IMR-90 (cell line): ENCODE data around the gene SAP30BP. TPM values are rescaled to one million over a fixed set of nuclear protein-coding genes. Genes with fewer than 3 reads are reported as not detected.

Source experiments
- ATAC-seq: fragments of 200-7000 bp; cut with Tn5 transposase; 2 replicates; pipeline ENCODE4 v1.9.1; 2020; ENCODE audit warnings: low read depth, mild to moderate bottlenecking, moderate library complexity
- BruUV-seq: library from RNA; stranded (reverse); fragments of 400-500 nt; replicated peaks from 2 replicates; lab custom pipeline; 2021; lab: Mats Ljungman, UMichigan
- CTCF ChIA-PET: fragments of 300-600 bp; formaldehyde crosslinking; extraction: SDS; loops from one replicate; lab custom pipeline; 2021; ENCODE audit warnings: antibody characterized with exemption; lab: Yijun Ruan, JAX
- POLR2A ChIA-PET: fragments of 300-600 bp; sonication (Branson Sonifier 250); formaldehyde crosslinking; loops from one replicate; lab custom pipeline; 2022; ENCODE audit warnings: antibody characterized with exemption; ENCODE audit not compliant: unreplicated experiment; lab: Charles Lee
- DNase-seq: peaks from one replicate; pipeline ENCODE4 v3.0.0; 2013
- H2AFZ ChIP-seq: replicated peaks from 2 replicates; pipeline ENCODE3; 2013; ENCODE audit warnings: low read length, mild to moderate bottlenecking; ENCODE audit not compliant: poor library complexity
- H2AK5ac ChIP-seq: 2 replicates; pipeline ENCODE4 v1.6.1; 2013; ENCODE audit warnings: low read depth, low read length, inconsistent platforms
- H2AK9ac ChIP-seq: replicated peaks from 2 replicates; pipeline ENCODE3; 2013; ENCODE audit warnings: mild to moderate bottlenecking, low read depth, low read length, moderate library complexity; ENCODE audit not compliant: poor library complexity
- H2BK120ac ChIP-seq: 2 replicates; pipeline ENCODE4 v1.6.1; 2013; ENCODE audit warnings: low read depth, low read length, inconsistent platforms
- H2BK15ac ChIP-seq: 3 replicates; pipeline ENCODE4 v1.6.1; 2013; ENCODE audit warnings: low read depth, low read length, inconsistent platforms
- H2BK20ac ChIP-seq: 2 replicates; pipeline ENCODE4 v1.6.1; 2013; ENCODE audit warnings: low read depth, mild to moderate bottlenecking, inconsistent platforms, low read length, moderate library complexity
- H2BK5ac ChIP-seq: 2 replicates; pipeline ENCODE4 v1.6.1; 2013; ENCODE audit warnings: mild to moderate bottlenecking, low read depth, low read length, inconsistent platforms; ENCODE audit not compliant: poor library complexity, severe bottlenecking
- H3K14ac ChIP-seq: replicated peaks from 2 replicates; pipeline ENCODE4 v1.6.1; 2013; ENCODE audit warnings: low read depth, low read length, inconsistent platforms
- H3K18ac ChIP-seq: 2 replicates; pipeline ENCODE4 v1.6.1; 2013; ENCODE audit warnings: low read depth, low read length, control low read depth
- H3K23ac ChIP-seq: 2 replicates; pipeline ENCODE4 v1.6.1; 2013; ENCODE audit warnings: low read depth, low read length, inconsistent platforms
- H3K27ac ChIP-seq: 2 replicates; pipeline ENCODE4 v1.5.1; 2013; ENCODE audit warnings: mild to moderate bottlenecking, control low read depth, low read length; ENCODE audit not compliant: insufficient read depth
- H3K27me3 ChIP-seq: 2 replicates; pipeline ENCODE4 v1.6.1; 2013; ENCODE audit warnings: low read length; ENCODE audit not compliant: control insufficient read depth, insufficient read depth
- H3K36me3 ChIP-seq: 2 replicates; pipeline ENCODE4 v1.6.1; 2013; ENCODE audit warnings: low read length, mixed read lengths; ENCODE audit not compliant: control insufficient read depth, insufficient read depth
- H3K4ac ChIP-seq: 2 replicates; pipeline ENCODE4 v1.6.1; 2013; ENCODE audit warnings: low read depth, low read length, inconsistent platforms
- H3K4me1 ChIP-seq: 2 replicates; pipeline ENCODE4 v1.6.1; 2013; ENCODE audit warnings: low read length, mixed read lengths; ENCODE audit not compliant: control insufficient read depth, insufficient read depth
- H3K4me2 ChIP-seq: 2 replicates; pipeline ENCODE4 v1.6.1; 2013; ENCODE audit warnings: low read depth, mild to moderate bottlenecking, control low read depth, low read length, moderate library complexity
- H3K4me3 ChIP-seq: 2 replicates; pipeline ENCODE4 v1.5.1; 2013; ENCODE audit warnings: low read depth, mild to moderate bottlenecking, control low read depth, low read length, moderate library complexity; ENCODE audit not compliant: insufficient read depth
- H3K56ac ChIP-seq: 2 replicates; pipeline ENCODE4 v1.6.1; 2013; ENCODE audit warnings: low read length, inconsistent platforms; ENCODE audit not compliant: insufficient read depth; ENCODE audit errors: extremely low read depth
- H3K79me1 ChIP-seq, 2 experiments: 2 replicates each; pipeline ENCODE4 v1.6.1; 2013; ENCODE audit warnings: low read length in 2 of 2, inconsistent platforms in 1 of 2, low read depth in 1 of 2
- H3K9ac ChIP-seq: 2 replicates; pipeline ENCODE4 v1.6.1; 2013; ENCODE audit warnings: low read depth, low read length, control low read depth
- H3K9me1 ChIP-seq: 2 replicates; pipeline ENCODE4 v1.6.1; 2013; ENCODE audit warnings: low read length, inconsistent platforms; ENCODE audit not compliant: insufficient read depth
- H3K9me3 ChIP-seq: 2 replicates; pipeline ENCODE4 v1.6.1; 2013; ENCODE audit warnings: low read length; ENCODE audit not compliant: control insufficient read depth, insufficient read depth
- H4K20me1 ChIP-seq: 2 replicates; pipeline ENCODE4 v1.6.1; 2013; ENCODE audit warnings: low read length, inconsistent platforms; ENCODE audit not compliant: insufficient read depth
- H4K5ac ChIP-seq: 2 replicates; pipeline ENCODE4 v1.6.1; 2013; ENCODE audit warnings: mild to moderate bottlenecking, low read depth, low read length, control low read depth
- H4K8ac ChIP-seq, 2 experiments: 2 replicates each; pipeline ENCODE4 v1.6.1; 2013; ENCODE audit warnings: low read depth in 2 of 2, low read length in 2 of 2, control low read depth in 1 of 2, inconsistent platforms in 1 of 2
- H4K91ac ChIP-seq: 2 replicates; pipeline ENCODE4 v1.6.1; 2013; ENCODE audit warnings: low read depth, low read length, inconsistent platforms; ENCODE audit not compliant: insufficient read depth
- BHLHE40 ChIP-seq: fragments of 150-350 bp; IDR thresholded peaks from 2 replicates; pipeline ENCODE4 v1.6.1; 2016; ENCODE audit warnings: mild to moderate bottlenecking, low read depth, low read length
- ELK1 ChIP-seq: fragments of 150-350 bp; IDR thresholded peaks from 2 replicates; pipeline ENCODE4 v1.6.1; 2016; ENCODE audit warnings: low read depth, mild to moderate bottlenecking, low read length, moderate library complexity, borderline replicate concordance
- NFE2L2 ChIP-seq: fragments of 150-350 bp; IDR thresholded peaks from 2 replicates; pipeline ENCODE4 v1.6.1; 2016; ENCODE audit warnings: low read depth, mild to moderate bottlenecking, low read length
- RAD21 ChIP-seq: IDR thresholded peaks from 2 replicates; pipeline ENCODE4 v1.6.1; 2012; ENCODE audit warnings: low read length, improper control_type of control experiment
- RFX5 ChIP-seq: IDR thresholded peaks from 2 replicates; pipeline ENCODE4 v1.8.0; 2012; ENCODE audit warnings: low read depth, mild to moderate bottlenecking, low read length, moderate library complexity
- SMC3 ChIP-seq: fragments of 150-350 bp; IDR thresholded peaks from 2 replicates; pipeline ENCODE4 v1.6.1; 2016; ENCODE audit warnings: low read depth, mild to moderate bottlenecking, antibody characterized with exemption, low read length, moderate library complexity
- USF2 ChIP-seq: fragments of 150-350 bp; IDR thresholded peaks from 2 replicates; pipeline ENCODE4 v1.6.1; 2017; ENCODE audit warnings: mild to moderate bottlenecking, antibody characterized with exemption, low read length, low read depth
- WGBS, 2 experiments: methylation state at CpG; one replicate each; pipeline versions ENCODE4 v1.1.5 to v1.1.7; 2013; ENCODE audit warnings: missing lambda C conversion rate in 2 of 2; ENCODE audit not compliant: insufficient read length in 1 of 2; ENCODE audit errors: extremely low coverage in 2 of 2; 5-methylcytosine and 5-hydroxymethylcytosine counted together
- dilution Hi-C: fragments of 300-500 bp; cut with HindIII; formaldehyde crosslinking; loops from one replicate; pipeline ENCODE4 v1.14.3; 2018; ENCODE audit warnings: low sequenced_read_pairs; ENCODE audit not compliant: unreplicated experiment
- in situ Hi-C: fragments of 300-500 bp; cut with MboI; formaldehyde crosslinking; loops from 3 replicates; pipeline ENCODE4 v1.14.3; 2019; ENCODE audit warnings: low sequenced_read_pairs, inconsistent platforms, mixed read lengths
- intact Hi-C: fragments of 100-400 bp; cut with micrococcal nuclease; formaldehyde crosslinking; loops from 2 replicates; pipeline ENCODE4 v1.10.0; 2022
- polyA plus RNA-seq, 3 experiments: library from polyadenylated mRNA; depleted of rRNA; stranded (reverse); fragments of >200 nt; gene quantifications; 2 replicates each; pipeline ENCODE4 v1.2.3, GENCODE V29; 2012; ENCODE audit warnings: low replicate concordance in 1 of 3
- total RNA-seq: library from RNA; depleted of rRNA; stranded (reverse); fragments of >200 nt; gene quantifications from 2 replicates; pipeline ENCODE4 v1.2.3, GENCODE V29; 2012

The SAP30BP gene
- total and polyA plus RNA-seq, 2 of the 4 experiments (the other 2 are of a cell fraction), result 70.4 to 139 TPM

GRCh38 chr17:75670868-75671267, 3.7 kb downstream of the SAP30BP start:
- H3K27ac ChIP-seq, result no peak overlapping the region
- H3K27me3 ChIP-seq, result no peaks in the 10 kb centered on the region
- H2BK15ac ChIP-seq, result no peak overlapping the region
- H3K4me3 ChIP-seq, result no peak overlapping the region
- H3K4me2 ChIP-seq, result no peak overlapping the region
- H3K4me1 ChIP-seq, result peaks cover 5% of the 10 kb centered on the region
- no peak overlapping the region for H3K56ac ChIP-seq
- no peak overlapping the region for H4K8ac ChIP-seq
- 0 out of 2 replicates have a peak, but pooled peaks cover 3% of the 10 kb centered on the region for H3K9me1 ChIP-seq
- DNase-seq (no peak), ATAC-seq (no peak)
- peaks cover 17% of the 10 kb centered on the region; the same call in 1 of the 2 replicates for H4K20me1 ChIP-seq
- H3K9ac ChIP-seq, result no peak overlapping the region
- no peak overlapping the region for H3K14ac ChIP-seq
- no peak overlapping the region for H2BK20ac ChIP-seq
- no peak overlapping the region for H4K91ac ChIP-seq
- ChIA-PET POLR2A (no interaction called here), CTCF (interaction anchor here (1.3 kb wide), 1 partner anchor 79 kb away, joined by 5 read pairs; no protein-coding TSS in a partner anchor)
- no peak overlapping the region for H2AFZ ChIP-seq
- no peak overlapping the region for H2BK5ac ChIP-seq
- no peak overlapping the region; the same call in 1 of the 2 replicates for H2AK5ac ChIP-seq
- peaks cover 31 to 59% of the 10 kb centered on the region in 2 experiments for H3K79me1 ChIP-seq
- no peak overlapping the region for H3K23ac ChIP-seq
- H4K5ac ChIP-seq, result no peak overlapping the region
- H2BK120ac ChIP-seq, result no peak overlapping the region
- dilution Hi-C loops, result no loop called here
- in situ Hi-C loops, result loop anchor here (5.0 kb wide), 1 partner anchor 76 kb away; no protein-coding TSS in a partner anchor
- WGBS, 2 experiments, result 100% methylated on average over 2 of the region's 5 CpGs; no CpG with 5 or more reads in 1 of the 2 experiments
- intact Hi-C loops, result no loop called here
- TF ChIP-seq BHLHE40, result no peak
- TF ChIP-seq ELK1, result no peak
- TF ChIP-seq SMC3, result no peak
- TF ChIP-seq RFX5, result no peak
- no peak for TF ChIP-seq RAD21
- no peak for TF ChIP-seq USF2
- TF ChIP-seq NFE2L2, result no peak
- no peak overlapping the region for H3K4ac ChIP-seq
- peaks cover 27% of the 10 kb centered on the region for H3K36me3 ChIP-seq
- H3K9me3 ChIP-seq, result no peaks in the 10 kb centered on the region
- no peak overlapping the region for H2AK9ac ChIP-seq
- BruUV-seq, result no TSS peak
- H3K18ac ChIP-seq, result no peak overlapping the region
